KOPT-K1 (cell line): ENCODE results near the gene POLR3C.

Experiments
- H3K27ac ChIP-seq: fragments of 200-600 bp; sonication (generic); 2 replicates; pipeline ENCODE4 v1.5.1; 2016; ENCODE audit warnings: antibody characterized with exemption, mild to moderate bottlenecking, low read depth, low read length; ENCODE audit not compliant: poor library complexity, severe bottlenecking
- H3K36me3 ChIP-seq: fragments of 200-600 bp; sonication (generic); 2 replicates; pipeline ENCODE4 v1.5.1; 2017; ENCODE audit warnings: antibody characterized with exemption, mild to moderate bottlenecking, low read length, moderate library complexity; ENCODE audit not compliant: insufficient read depth
- H3K9me3 ChIP-seq: fragments of 200-600 bp; sonication (generic); 2 replicates; pipeline ENCODE4 v1.5.1; 2017; ENCODE audit warnings: antibody characterized with exemption, low read length, mild to moderate bottlenecking; ENCODE audit not compliant: insufficient read depth, poor library complexity, severe bottlenecking

POLR3C gene

DNA sequence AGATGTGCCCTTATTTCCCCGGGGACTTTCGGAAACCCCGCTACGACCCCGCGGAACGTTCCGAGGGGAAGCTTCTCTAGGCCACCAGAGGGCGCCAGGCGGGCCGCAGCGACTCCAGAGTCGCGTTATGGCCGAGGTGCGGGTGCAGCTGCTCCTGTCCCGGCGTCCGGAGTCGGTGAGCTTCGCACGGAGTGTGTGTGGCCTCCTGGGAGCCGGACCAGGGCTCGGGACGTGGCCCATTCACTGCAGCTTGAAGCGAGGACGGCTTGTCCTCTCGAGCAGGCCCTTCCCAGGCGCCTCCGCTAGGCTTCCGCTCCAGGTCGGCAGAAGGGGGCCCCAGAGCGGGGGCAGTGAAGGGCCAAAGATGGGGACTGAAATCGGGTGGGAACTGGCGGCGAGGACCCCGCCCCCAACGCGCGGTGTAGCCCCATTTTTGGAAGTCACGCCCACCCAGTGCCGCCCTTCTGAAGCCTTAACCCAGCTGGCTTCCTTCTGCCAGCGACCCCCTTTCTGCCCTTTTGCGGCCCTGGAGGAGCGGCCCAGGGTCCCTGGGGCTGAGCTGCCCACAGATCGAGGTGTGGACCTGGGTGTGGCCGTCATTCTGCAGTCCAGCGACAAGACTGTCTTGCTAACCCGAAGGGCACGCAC is 21.6 kb downstream of the POLR3C start, which contains the start of gene NUDT17:
Gene NUDT17, plus strand, starts transcription at position 117 of the 648 bp plus-strand sequence. Its CDS starts 11 bp downstream, at position 128.
- Histone ChIP-seq H3K36me3 (peaks cover 54% of the 10 kb centered on the region), H3K27ac (peak within 1 kb of the TSS; percentile 60), H3K9me3 (no peaks in the 10 kb centered on the region)

DNA sequence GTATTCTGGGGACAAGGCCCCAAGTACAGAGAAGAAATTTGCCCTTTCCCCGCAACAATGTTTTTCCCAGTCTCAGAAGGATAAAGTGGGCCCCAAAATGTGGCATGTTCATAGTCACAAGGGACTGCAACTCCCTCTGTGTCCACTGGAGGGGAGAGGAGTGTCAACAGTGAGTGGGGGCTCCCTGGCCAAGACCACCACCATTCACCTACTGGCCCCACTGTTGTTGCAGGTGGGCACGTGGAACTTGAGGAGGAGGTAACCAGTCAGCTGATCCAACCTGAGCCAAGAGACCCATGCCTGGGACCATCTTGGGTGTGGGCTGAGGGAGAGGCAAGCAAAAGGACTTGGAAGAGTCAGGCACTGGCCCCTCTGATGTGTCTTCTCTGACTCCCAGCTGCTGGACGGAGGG is 22.2 kb downstream of the POLR3C start:
- Histone ChIP-seq H3K27ac (peak overlapping the region; percentile 60), H3K9me3 (no peaks in the 10 kb centered on the region), H3K36me3 (peaks cover 54% of the 10 kb centered on the region)

DNA sequence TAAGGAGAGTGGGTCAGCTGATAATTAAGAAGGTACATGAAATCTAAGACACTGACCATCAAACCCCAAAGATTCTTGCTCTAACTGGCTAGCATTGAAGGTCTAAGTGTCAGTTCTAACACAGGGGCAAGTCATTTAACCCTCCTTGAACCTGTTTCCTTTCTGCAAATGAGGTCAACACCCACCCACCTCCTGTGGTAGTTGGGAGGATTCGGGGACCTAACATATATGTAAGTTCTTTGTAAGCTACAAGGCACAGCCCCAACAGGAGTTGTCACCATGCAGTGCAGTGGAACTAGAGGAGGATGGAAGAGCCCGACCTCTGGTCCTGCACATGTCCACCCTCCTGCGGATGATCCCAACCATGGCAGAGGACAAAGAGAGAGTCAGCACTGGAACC is 23.8 kb downstream of the POLR3C start:
- Histone ChIP-seq H3K36me3 (peaks cover 39% of the 10 kb centered on the region), H3K27ac (no peak overlapping the region), H3K9me3 (no peaks in the 10 kb centered on the region)

DNA sequence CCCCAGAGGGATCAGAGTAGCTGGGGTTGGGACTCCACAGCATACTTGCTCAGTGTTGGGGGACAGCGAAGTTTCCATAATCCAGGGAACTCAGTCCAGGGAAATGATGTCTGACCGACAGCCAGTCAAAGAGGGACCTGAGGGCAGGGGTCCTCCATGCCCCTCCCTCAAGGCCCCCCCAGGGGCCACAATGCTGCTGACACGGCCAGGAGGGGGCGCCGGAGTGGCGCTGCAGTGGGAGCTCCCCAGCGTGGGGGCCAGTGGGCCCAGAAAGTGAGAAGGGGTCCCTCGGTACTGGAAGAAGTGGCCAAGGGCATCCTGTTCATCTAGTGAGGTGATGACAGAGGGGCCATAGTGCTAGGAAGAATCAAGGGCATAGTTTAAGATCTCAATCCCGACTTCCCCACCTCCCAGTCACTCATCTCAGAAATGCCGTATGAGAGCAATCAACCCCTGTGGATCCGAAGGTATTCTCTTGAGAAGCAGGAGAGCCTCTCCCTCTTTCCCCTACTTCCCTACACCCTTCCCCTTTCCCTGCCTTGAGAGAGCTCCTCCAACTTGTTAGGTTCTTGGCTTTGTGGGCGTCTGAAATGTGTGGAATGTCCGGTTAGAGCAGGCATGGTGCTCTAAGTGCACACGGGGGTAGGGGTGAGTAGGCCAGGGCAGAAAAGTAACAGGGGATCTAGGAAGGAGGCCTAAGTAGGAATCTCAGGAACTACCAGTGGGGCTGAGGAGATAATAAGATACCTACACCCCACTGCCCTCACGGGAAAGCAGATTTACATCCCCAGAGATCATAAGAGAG is 25.6 kb downstream of the POLR3C start:
- Histone ChIP-seq H3K36me3 (peaks cover 38% of the 10 kb centered on the region), H3K27ac (no peak overlapping the region), H3K9me3 (no peaks in the 10 kb centered on the region)

DNA sequence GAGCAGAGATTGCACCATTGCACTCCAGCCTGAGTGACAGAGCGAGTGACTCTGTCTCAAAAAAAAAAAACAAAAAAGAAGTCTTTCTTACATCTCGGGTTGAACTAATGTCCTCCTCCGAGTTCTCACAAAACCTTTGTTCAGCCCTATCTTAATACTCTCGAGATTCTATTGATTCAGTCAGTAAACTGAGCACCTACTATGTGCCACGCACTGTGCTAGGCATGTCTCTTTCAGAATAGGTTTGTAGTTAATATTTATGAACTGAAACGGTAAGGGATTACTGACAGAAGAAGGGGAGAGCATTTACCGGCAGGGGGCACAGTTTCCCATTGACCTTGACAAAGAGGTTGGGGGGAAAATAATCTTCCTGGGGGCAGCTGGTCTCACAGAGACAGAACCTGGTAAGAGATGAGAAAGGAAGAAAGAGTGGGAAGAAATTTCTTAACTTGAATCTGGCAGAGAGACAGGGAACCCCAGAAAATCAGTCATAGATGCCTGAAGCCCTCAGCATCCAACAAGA is 31.5 kb downstream of the POLR3C start:
- Histone ChIP-seq H3K9me3 (no peaks in the 10 kb centered on the region), H3K36me3 (peaks cover 29% of the 10 kb centered on the region; the same call in 1 of the 2 replicates), H3K27ac (no peak overlapping the region)

DNA sequence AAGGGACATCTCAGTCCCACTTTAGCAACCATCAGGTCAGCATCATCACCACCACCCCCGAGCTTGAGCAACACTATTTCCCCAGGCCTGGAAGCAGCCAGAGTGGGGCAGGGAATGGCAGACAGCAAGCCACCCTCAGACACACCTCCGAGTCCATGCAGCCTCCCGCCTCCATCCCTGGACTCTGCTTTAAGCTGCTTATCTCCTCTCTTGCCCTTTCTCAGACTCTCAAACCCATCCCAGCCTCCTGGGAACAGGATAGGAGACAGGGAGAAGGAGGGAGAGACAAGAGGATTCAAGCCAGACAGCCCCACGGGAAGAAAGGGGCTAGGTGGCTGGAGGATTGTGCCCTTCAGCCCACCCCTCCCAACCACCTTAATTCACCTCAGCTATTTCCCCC is 33.2 kb downstream of the POLR3C start:
- no peaks in the 10 kb centered on the region for H3K9me3 ChIP-seq
- H3K27ac ChIP-seq = no peak overlapping the region
- H3K36me3 ChIP-seq = peaks cover 20% of the 10 kb centered on the region; the same call in 1 of the 2 replicates

DNA sequence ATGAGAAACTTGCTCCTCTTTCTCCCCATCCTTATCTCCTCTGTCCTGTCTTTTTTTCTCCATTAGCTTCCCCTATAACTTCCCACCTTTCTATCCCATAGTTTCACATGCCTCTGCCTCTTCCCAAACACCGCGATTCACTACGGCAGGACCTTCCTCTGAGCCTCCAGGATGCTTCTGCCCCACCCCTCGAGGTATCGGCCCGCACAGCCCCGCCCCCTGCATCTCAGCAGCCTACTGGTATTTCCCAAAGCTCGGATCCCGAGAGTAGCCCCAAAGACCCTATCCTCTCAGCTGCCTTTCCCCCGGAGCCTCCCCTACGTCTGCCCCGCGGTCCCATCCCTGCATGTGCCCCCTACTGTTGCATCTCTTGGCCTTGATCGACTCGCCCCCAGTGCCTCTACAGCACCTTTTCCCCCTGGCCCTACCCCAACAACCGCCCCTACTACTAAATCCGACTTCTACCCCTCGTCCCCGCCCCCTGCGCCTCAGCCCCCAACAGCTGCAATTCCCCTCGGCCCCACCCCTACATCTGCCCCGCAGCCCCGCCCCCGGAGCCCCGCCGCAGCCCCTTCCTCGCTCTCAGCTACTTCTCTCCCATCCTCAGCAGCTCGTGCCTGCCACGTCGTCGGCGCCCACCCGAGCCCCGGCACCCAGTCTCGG is 34.4 kb downstream of the POLR3C start:
- Histone ChIP-seq H3K27ac (peak overlapping the region; percentile 71), H3K9me3 (no peaks in the 10 kb centered on the region), H3K36me3 (peaks cover 20% of the 10 kb centered on the region; the same call in 1 of the 2 replicates)

DNA sequence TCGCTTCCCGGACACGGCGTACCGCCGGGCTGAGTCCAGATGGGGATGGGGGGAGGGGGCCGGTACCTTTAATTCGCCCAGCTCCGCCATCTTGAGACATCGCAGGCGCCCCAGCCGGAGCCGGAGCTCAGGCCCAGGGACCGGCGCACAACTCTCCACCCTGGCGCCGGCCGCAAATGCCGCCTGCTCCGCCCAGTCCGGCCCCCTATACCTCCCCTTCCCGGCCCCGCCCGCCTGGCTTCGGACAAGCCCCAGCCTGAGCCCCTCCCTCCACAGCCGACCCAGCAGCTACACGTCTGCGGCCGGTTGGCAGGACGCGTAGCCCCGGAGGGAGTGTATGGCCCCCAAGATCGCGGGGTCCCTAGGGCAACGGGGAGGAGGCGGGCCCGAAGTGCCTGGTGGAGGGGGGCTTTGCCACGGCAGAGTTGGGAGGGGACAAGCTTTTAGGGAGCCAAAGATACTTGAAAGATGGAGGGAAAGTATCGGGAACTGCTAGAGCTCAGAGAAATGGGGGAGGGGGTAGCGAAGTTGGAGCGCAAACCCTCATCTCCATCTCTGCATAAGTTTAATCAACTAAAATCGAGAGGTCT is 35.0 kb downstream of the POLR3C start, which contains the start of gene PIAS3:
Gene PIAS3, minus strand, starts transcription at position 181 of the 590 bp plus-strand sequence. Its CDS starts 91 bp downstream, at position 90.
- H3K36me3 ChIP-seq = peaks cover 16% of the 10 kb centered on the region; the same call in 1 of the 2 replicates
- H3K9me3 ChIP-seq = no peaks in the 10 kb centered on the region
- peak within 1 kb of the TSS; percentile 71 for H3K27ac ChIP-seq

DNA sequence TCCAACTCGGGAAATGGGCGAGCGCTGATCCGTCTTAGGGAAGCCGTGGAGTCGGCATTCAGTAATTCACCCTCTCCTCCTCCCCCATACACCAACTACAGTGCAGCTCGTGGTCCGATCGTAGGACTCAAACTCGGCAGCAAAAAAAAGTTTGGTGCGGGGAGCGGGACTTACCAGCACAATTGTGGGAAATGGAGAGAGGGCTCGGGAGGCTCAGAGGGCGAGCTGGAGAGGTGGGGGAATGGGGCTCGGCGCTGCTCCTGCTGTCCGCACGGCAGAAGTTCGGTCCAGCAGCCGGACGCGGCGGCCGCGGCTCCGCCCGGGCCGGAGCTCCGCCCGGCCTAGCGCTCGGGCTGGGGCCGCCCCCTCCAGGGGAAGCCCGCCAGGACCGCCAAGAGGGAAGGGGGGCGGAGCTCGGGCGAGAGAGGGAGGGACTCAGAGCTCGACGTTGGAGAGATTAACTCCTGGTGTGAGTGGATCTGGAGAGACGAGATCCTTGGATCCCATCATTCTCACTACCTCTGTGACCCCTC is 35.6 kb downstream of the POLR3C start:
- peaks cover 10% of the 10 kb centered on the region; the same call in 1 of the 2 replicates for H3K36me3 ChIP-seq
- no peaks in the 10 kb centered on the region for H3K9me3 ChIP-seq
- H3K27ac ChIP-seq = peak overlapping the region; percentile 71

DNA sequence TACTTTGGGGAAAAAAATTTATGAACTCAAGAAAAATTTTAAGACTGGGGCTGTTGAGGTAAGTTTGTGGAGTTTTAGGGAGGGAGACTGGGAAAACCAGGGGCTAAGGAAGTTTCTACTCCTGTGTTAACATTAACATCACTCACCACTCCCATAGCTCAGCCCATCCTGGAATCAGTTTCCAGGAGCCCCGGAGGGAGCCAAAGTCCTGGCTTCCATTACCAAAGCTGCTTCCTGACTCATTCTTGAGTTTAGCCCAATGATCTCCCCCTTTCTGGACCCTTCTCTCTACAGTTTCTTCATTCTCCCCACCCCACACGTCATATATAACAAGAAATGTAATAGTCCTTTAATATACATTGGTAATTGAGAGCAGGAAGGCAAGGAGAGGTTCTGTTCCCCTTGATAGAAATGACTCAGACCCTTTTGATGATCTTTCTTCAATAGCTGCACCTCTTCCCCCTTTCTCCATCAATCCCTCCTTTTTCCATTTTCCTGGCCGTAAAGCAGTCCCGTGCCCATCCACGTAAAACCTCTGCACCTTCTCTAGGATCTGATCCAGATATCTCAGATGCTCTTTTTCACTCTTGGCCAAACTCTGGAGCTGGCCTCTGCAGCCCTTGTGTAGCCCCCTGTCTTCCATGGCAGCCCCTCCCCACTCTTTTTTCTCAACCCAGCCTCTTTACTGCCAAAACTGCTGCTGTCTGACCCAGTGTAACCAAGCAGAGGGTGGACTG is 39.5 kb downstream of the POLR3C start:
- Histone ChIP-seq H3K27ac (no peak overlapping the region), H3K36me3 (no peaks in the 10 kb centered on the region), H3K9me3 (no peaks in the 10 kb centered on the region)

DNA sequence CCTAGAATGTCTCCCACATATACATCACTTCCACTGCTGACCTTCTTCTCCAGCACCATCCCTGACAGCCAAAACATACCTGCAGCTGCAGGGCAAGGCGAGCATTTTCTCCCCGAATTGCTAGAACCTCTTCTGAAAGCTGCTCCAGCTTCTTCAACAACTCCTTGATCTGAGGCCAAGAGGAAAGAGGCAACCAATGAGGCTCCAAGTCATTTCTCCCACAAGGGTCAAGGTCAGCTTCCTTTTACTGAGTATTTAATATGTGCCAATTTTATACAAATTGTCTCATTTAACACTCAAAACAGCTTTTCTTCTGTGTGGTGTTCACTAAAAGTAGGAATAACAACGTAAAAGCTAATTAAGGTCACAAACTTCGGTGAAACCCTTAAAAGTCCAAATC is 44.2 kb downstream of the POLR3C start:
- Histone ChIP-seq H3K9me3 (no peaks in the 10 kb centered on the region), H3K27ac (no peak overlapping the region), H3K36me3 (no peaks in the 10 kb centered on the region)

DNA sequence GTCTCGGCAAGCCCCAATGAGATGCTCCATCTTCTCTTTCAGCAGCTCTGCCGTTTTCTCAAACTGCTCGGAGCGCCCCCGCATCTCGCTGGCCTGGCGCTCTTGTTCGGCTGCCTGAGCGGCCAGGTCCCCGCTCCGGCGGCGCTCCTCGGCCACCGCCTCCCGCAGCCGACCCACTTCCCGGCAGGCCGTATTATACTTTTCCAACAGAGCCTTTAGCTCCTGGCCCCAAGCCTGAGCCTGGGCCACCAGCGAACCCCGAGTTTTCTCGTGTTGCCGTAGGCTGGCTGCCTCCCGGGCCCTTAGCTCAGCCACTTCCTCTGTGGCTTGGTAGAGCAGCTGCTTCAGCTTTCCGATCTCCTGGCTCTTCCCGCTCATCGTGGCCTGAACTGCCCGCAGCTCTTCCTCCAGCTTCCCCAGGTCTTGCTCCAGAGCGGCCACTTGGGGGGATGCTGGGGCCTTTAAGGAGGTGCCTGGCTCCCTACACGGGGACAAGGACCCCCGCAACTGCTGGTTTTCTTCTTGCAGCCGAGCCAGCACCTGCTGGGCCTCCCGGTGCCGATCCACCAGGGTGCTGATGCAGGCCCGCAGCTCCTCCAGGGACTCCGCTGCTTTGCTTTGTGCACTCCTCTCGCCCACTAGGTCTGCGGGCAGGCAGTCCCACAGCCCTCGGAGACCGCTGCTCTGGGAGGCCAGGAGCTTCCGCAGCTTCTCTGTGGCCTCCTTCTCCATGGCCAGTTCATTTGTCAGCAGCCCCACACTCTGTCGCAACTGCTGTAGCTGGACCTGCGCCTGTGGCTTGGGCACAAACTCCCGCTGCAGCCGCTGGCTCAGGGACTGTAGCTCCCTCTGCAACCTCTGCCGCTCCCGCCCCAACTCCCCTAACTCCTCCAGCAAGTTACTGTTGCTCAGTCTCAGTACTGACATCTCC is 48.3 kb downstream of the POLR3C start:
- Histone ChIP-seq H3K36me3 (no peaks in the 10 kb centered on the region), H3K27ac (no peak overlapping the region), H3K9me3 (no peaks in the 10 kb centered on the region)

DNA sequence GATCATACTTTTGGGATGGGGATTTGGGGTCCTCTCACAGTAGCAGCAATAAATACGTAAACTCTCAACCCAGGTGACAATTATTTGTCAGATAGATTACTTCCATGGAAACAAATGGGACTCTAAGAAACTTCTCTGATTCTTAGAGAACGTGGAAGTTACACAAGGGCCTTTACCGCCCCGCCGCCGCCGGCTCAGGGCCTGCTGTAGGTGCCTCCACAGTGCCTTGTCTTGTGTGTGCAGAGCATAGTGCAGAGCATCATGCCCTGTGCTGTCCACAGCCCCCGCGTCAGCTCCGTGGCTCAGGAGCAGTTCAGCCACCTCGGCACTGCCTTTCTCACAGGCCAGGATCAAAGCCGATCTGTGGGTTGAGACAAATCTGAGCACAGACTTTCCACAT is 50.6 kb downstream of the POLR3C start:
- no peaks in the 10 kb centered on the region for H3K36me3 ChIP-seq

More for the DNA sequence above, 50.6 kb downstream of the POLR3C start:
- H3K9me3 ChIP-seq = no peaks in the 10 kb centered on the region
- no peak overlapping the region for H3K27ac ChIP-seq
